Measurements from ENCODE around the gene MDN1. TPM values are rescaled to one million over a fixed set of nuclear protein-coding genes. Genes with fewer than 3 reads are reported as not detected.
A peak's percentile ranks its signal among the peaks of the same experiment; 100 is the strongest.

The MDN1 gene
- total RNA-seq, 1 experiment from 2014 or later = 20.5 TPM

- Histone ChIP-seq H3K9ac (ENCODE audit: low read length) (peak overlapping the region; percentile 89), H3K79me2 (ENCODE audit: low read length) (peaks cover 18% of the 10 kb centered on the region), H3F3A (ENCODE audit: low read length, unreplicated experiment) (no peaks in the 10 kb centered on the region), H3K27me3 (ENCODE audit: low read length) (no peaks in the 10 kb centered on the region), H3K9me2 (replicated peaks; ENCODE audit: low read length) (no peaks in the 10 kb centered on the region), H3K36me3 (ENCODE audit: low read depth, low read length) (no peaks in the 10 kb centered on the region), H3K27ac (ENCODE audit: low read length) (no peak overlapping the region), H2AFZ (ENCODE audit: low read length) (peak overlapping the region; percentile 45), H4K20me1 (ENCODE audit: low read length) (no peaks in the 10 kb centered on the region), H3K4me1 (ENCODE audit: insufficient read depth, low read length) (no peaks in the 10 kb centered on the region), H3K4me2 (ENCODE audit: low read length) (peak overlapping the region; percentile 90), H3K4me3 (ENCODE audit: low read length) (peak overlapping the region; percentile 87), H3K9me3 (ENCODE audit: low read length) (no peaks in the 10 kb centered on the region)
- ATAC-seq (no peak), DNase-seq (no peak)
- TF ChIP-seq EZH2 (IDR thresholded peaks at IDR 0.05; ENCODE audit: low read length, unreplicated experiment) = no peak
- no peak for TF ChIP-seq CTCF (conservative IDR thresholded peaks at IDR 0.05; ENCODE audit: low read depth, low read length)
- no peak for TF ChIP-seq EZH2phosphoT487 (IDR thresholded peaks at IDR 0.05; ENCODE audit: borderline replicate concordance, low read length)
- intact Hi-C loops (cut with micrococcal nuclease) = no loop called here
- ChIA-PET CTCF (no interaction called here), POLR2A (ENCODE audit: unreplicated experiment) (no interaction called here)
- TSS peak; percentile 59 for BruUV-seq (replicated peaks)
Observed at GRCh38 chr6:89830170-89830809, 10.7 kb upstream of the MDN1 start.

- no peaks in the 10 kb centered on the region for H3K36me3 ChIP-seq (ENCODE audit: low read depth, low read length)
- H3K27ac ChIP-seq (ENCODE audit: low read length) = peak within 1 kb of the TSS; percentile 2; the same call in 1 of the 2 replicates
- no peaks in the 10 kb centered on the region for H4K20me1 ChIP-seq (ENCODE audit: low read length)
- no peaks in the 10 kb centered on the region for H3K9me2 ChIP-seq (replicated peaks; ENCODE audit: low read length)
- peak; percentile 97 for DNase-seq
- H3K9me3 ChIP-seq (ENCODE audit: low read length) = no peaks in the 10 kb centered on the region
- no peak for TF ChIP-seq EZH2 (IDR thresholded peaks at IDR 0.05; ENCODE audit: low read length, unreplicated experiment)
- TF ChIP-seq CTCF (conservative IDR thresholded peaks at IDR 0.05; ENCODE audit: low read depth, low read length) = no peak
- TF ChIP-seq EZH2phosphoT487 (IDR thresholded peaks at IDR 0.05; ENCODE audit: borderline replicate concordance, low read length) = no peak
- BruUV-seq (replicated peaks) = no TSS peak
- ChIA-PET CTCF (interaction anchor here (0.5 kb wide), 1 partner anchor 13 kb away, joined by 4 read pairs; no protein-coding TSS in a partner anchor), POLR2A (ENCODE audit: unreplicated experiment) (interaction anchor here (0.5 to 1.2 kb wide), 2 partner anchors 10 to 12 kb away, joined by 4 to 11 read pairs; partner anchors contain the start of gene MDN1)
- peak within 1 kb of the TSS; percentile 87 for H3K4me3 ChIP-seq (ENCODE audit: low read length)
- intact Hi-C loops (cut with micrococcal nuclease) = no loop called here
- no peaks in the 10 kb centered on the region for H3K4me1 ChIP-seq (ENCODE audit: insufficient read depth, low read length)
- H3K9ac ChIP-seq (ENCODE audit: low read length) = peak within 1 kb of the TSS; percentile 89
- ATAC-seq = peak; percentile 97
- H3K79me2 ChIP-seq (ENCODE audit: low read length) = peaks cover 18% of the 10 kb centered on the region
- no peaks in the 10 kb centered on the region for H3F3A ChIP-seq (ENCODE audit: low read length, unreplicated experiment)
- H3K27me3 ChIP-seq (ENCODE audit: low read length) = no peaks in the 10 kb centered on the region
- peak within 1 kb of the TSS; percentile 83 for H2AFZ ChIP-seq (ENCODE audit: low read length)
- H3K4me2 ChIP-seq (ENCODE audit: low read length) = peak within 1 kb of the TSS; percentile 90
Observed at GRCh38 chr6:89829472-89830169, 10.0 kb upstream of the MDN1 start, which contains the start of gene CASP8AP2. TSS of gene CASP8AP2 (plus strand) at chr6:89829880.
